ENCODE results near the gene SLC2A4. TPM values are rescaled to one million over a fixed set of nuclear protein-coding genes. Genes with fewer than 3 reads are reported as not detected.

SLC2A4 gene
- polyA plus RNA-seq, 2 of the 4 experiments (the other 2 are of a cell fraction) = 0.16 to 0.17 TPM

- Histone ChIP-seq H3K27ac (peak overlapping the region; percentile 89 to 98), H3K4me2 (peak overlapping the region; percentile 56), H3K9me3 (no peaks in the 10 kb centered on the region), H3K4me3 (peak overlapping the region; percentile 81), H3K4me1 (peaks cover 15% of the 10 kb centered on the region; the same call in 2 of the 3 replicates)
- under 1% methylated on average over 38 of the region's 43 CpGs for WGBS (ENCODE audit: missing lambda C conversion rate)
- ATAC-seq (peak; percentile 62 to 82), DNase-seq (ENCODE audit: low read depth in 1 of 2, low spot score in 1 of 2) (peak; percentile 99 to 100), FAIRE-seq (peak; percentile 89)
- POLR2A ChIA-PET = interaction anchor here (0.9 to 1.6 kb wide), 12 partner anchors 9 to 231 kb away, joined by 3 to 22 read pairs (median 5); partner anchors contain the start of genes GPS2, PLSCR3 and TMEM256
- CTCF ChIA-PET = interaction anchor here (1.0 to 23.9 kb wide), 11 partner anchors 9 to 284 kb away, joined by 3 to 433 read pairs (median 7); partner anchors contain the start of genes ACAP1, KCTD11, SENP3 and SLC2A4
- peak; percentile 76; the same call in 1 of the 2 replicates for TF ChIP-seq GATA3 (IDR thresholded peaks at IDR 0.05; ENCODE audit: borderline replicate concordance)
- TF ChIP-seq REST (IDR thresholded peaks at IDR 0.05) = no peak
- no peak for TF ChIP-seq HEYL (CRISPR knock-in tag; IDR thresholded peaks at IDR 0.05)
- TF ChIP-seq ELK1 (IDR thresholded peaks at IDR 0.05; ENCODE audit: low read depth, low read length) = no peak
- 0 out of 3 replicates have a peak, but pooled peaks have one; percentile 14 for TF ChIP-seq BCL3 (IDR thresholded peaks at IDR 0.05)
- no peak for TF ChIP-seq HDAC2 (IDR thresholded peaks at IDR 0.05)
- TF ChIP-seq FOXS1 (CRISPR knock-in tag; IDR thresholded peaks at IDR 0.05) = no peak
- no peak for TF ChIP-seq NFE2L2 (conservative IDR thresholded peaks at IDR 0.05; ENCODE audit: low read length)
- peak; percentile 29; the same call in 1 of the 2 replicates for TF ChIP-seq USF2 (IDR thresholded peaks at IDR 0.05)
- peak; percentile 87 for TF ChIP-seq MAX (IDR thresholded peaks at IDR 0.05)
- TF ChIP-seq MAFK (IDR thresholded peaks at IDR 0.05; ENCODE audit: partially characterized antibody) = no peak
- no peak for TF ChIP-seq HOXB13 (CRISPR knock-in tag; IDR thresholded peaks at IDR 0.05; ENCODE audit: low read depth)
- no peak for TF ChIP-seq HES2 (IDR thresholded peaks at IDR 0.05)
- TF ChIP-seq RARB (CRISPR knock-in tag; IDR thresholded peaks at IDR 0.05) = no peak
- TF ChIP-seq NR3C1 (IDR thresholded peaks at IDR 0.05) = no peak
- no peak for TF ChIP-seq POLR2AphosphoS2 (conservative IDR thresholded peaks at IDR 0.05; ENCODE audit: low read length)
- no peak for TF ChIP-seq CBX2 (IDR thresholded peaks at IDR 0.05; ENCODE audit: borderline replicate concordance, low read depth)
- TF ChIP-seq JUN (IDR thresholded peaks at IDR 0.05) = peak; percentile 62 to 66; a peak in 4 of 5 replicates
- no peak for TF ChIP-seq KDM5A (IDR thresholded peaks at IDR 0.05)
- no peak for TF ChIP-seq MYC (IDR thresholded peaks at IDR 0.05; ENCODE audit: borderline replicate concordance, low read length)
- TF ChIP-seq CHD4 (IDR thresholded peaks at IDR 0.05; ENCODE audit: borderline replicate concordance) = no peak
- TF ChIP-seq ATOH8 (CRISPR knock-in tag; IDR thresholded peaks at IDR 0.05; ENCODE audit: low read depth) = no peak
- no peak for TF ChIP-seq CHD2 (IDR thresholded peaks at IDR 0.05; ENCODE audit: low read length, partially characterized antibody)
- TF ChIP-seq MAZ (IDR thresholded peaks at IDR 0.05; ENCODE audit: borderline replicate concordance, low read depth, low read length) = peak; percentile 7; the same call in 1 of the 2 replicates
- 0 out of 2 replicates have a peak, but pooled peaks have one; percentile 30 for TF ChIP-seq PHF8 (IDR thresholded peaks at IDR 0.05; ENCODE audit: borderline replicate concordance, low read depth)
- peak; percentile 87 for TF ChIP-seq POLR2A (IDR thresholded peaks at IDR 0.05; ENCODE audit: low read length)
- TF ChIP-seq HMGXB4 (CRISPR knock-in tag; IDR thresholded peaks at IDR 0.05; ENCODE audit: borderline replicate concordance) = no peak
- peak; percentile 78; the same call in 1 of the 2 replicates for TF ChIP-seq E2F6 (IDR thresholded peaks at IDR 0.05; ENCODE audit: borderline replicate concordance, low read depth)
- TF ChIP-seq ZFP36 (IDR thresholded peaks at IDR 0.05; ENCODE audit: borderline replicate concordance, partially characterized antibody) = no peak
These were observed 48.0 kb downstream of the SLC2A4 start for GRCh38 chr17:7329374-7329996.
